ENCODE results near the gene TNRC18.
"Not testable (repeated sequence)": the region's sequence is repeated elsewhere in the genome, so short reads cannot be mapped to it uniquely, and the experiment has no call there.

Gene TNRC18

GRCh38 chr7:5278766-5279165, 144.9 kb downstream of the TNRC18 start:
- H3K4me3 ChIP-seq (ENCODE audit: low read depth, low read length, poor library complexity, severe bottlenecking), result no peak overlapping the region
- TF ChIP-seq EZH2 (IDR thresholded peaks at IDR 0.05; ENCODE audit: borderline replicate concordance, low read length) (no peak), CTCF (IDR thresholded peaks at IDR 0.05; ENCODE audit: low read length) (no peak)
- H2AFZ ChIP-seq (ENCODE audit: low read length), result no peak overlapping the region
- H3K4me2 ChIP-seq (ENCODE audit: low read length), result no peak overlapping the region
- H4K20me1 ChIP-seq (ENCODE audit: insufficient read depth, low read length), result no peaks in the 10 kb centered on the region
- no peaks in the 10 kb centered on the region for H3K9me2 ChIP-seq (ENCODE audit: low read depth, low read length)
- peaks cover 10% of the 10 kb centered on the region; the same call in 1 of the 2 replicates for H3K27me3 ChIP-seq (ENCODE audit: insufficient read depth, low read length)
- H3F3A ChIP-seq (ENCODE audit: insufficient read depth, low read length), result no peaks in the 10 kb centered on the region
- no peaks in the 10 kb centered on the region for H3K79me2 ChIP-seq (ENCODE audit: insufficient read depth, low read length)
- H3K27ac ChIP-seq (ENCODE audit: low read depth, low read length, poor library complexity, severe bottlenecking), result no peak overlapping the region
- H3K9ac ChIP-seq (ENCODE audit: low read length), result no peak overlapping the region
- no peaks in the 10 kb centered on the region for H3K9me3 ChIP-seq (ENCODE audit: low read length)
- no peaks in the 10 kb centered on the region for H3K36me3 ChIP-seq (ENCODE audit: insufficient read depth, low read length)
- peaks cover 3% of the 10 kb centered on the region for H3K4me1 ChIP-seq (ENCODE audit: insufficient read depth, low read length, severe bottlenecking)

- Histone ChIP-seq H3K9me3 (ENCODE audit: low read length) (no peaks in the 10 kb centered on the region), H3K27ac (ENCODE audit: low read depth, low read length, poor library complexity, severe bottlenecking) (no peak overlapping the region), H3K4me2 (ENCODE audit: low read length) (no peak overlapping the region), H3K4me1 (ENCODE audit: insufficient read depth, low read length, severe bottlenecking) (no peaks in the 10 kb centered on the region), H3K9me2 (ENCODE audit: low read depth, low read length) (no peaks in the 10 kb centered on the region), H4K20me1 (ENCODE audit: insufficient read depth, low read length) (no peaks in the 10 kb centered on the region), H3K79me2 (ENCODE audit: insufficient read depth, low read length) (no peaks in the 10 kb centered on the region), H3K9ac (ENCODE audit: low read length) (no peak overlapping the region), H3K36me3 (ENCODE audit: insufficient read depth, low read length) (no peaks in the 10 kb centered on the region), H3K27me3 (ENCODE audit: insufficient read depth, low read length) (peaks cover 10% of the 10 kb centered on the region; the same call in 1 of the 2 replicates), H3F3A (ENCODE audit: insufficient read depth, low read length) (no peaks in the 10 kb centered on the region), H2AFZ (ENCODE audit: low read length) (no peak overlapping the region), H3K4me3 (ENCODE audit: low read depth, low read length, poor library complexity, severe bottlenecking) (no peak overlapping the region)
- TF ChIP-seq EZH2 (IDR thresholded peaks at IDR 0.05; ENCODE audit: borderline replicate concordance, low read length), result no peak
- TF ChIP-seq CTCF (IDR thresholded peaks at IDR 0.05; ENCODE audit: low read length), result no peak
These were observed 147.0 kb downstream of the TNRC18 start for GRCh38 chr7:5276611-5277010.

- not testable (repeated sequence) for H3K79me2 ChIP-seq (ENCODE audit: insufficient read depth, low read length); H3K9ac ChIP-seq (ENCODE audit: low read length); H3K27me3 ChIP-seq (ENCODE audit: insufficient read depth, low read length); H3K27ac ChIP-seq (ENCODE audit: low read depth, low read length, poor library complexity, severe bottlenecking); H3K4me1 ChIP-seq (ENCODE audit: insufficient read depth, low read length, severe bottlenecking); H4K20me1 ChIP-seq (ENCODE audit: insufficient read depth, low read length); H3K9me2 ChIP-seq (ENCODE audit: low read depth, low read length); H3F3A ChIP-seq (ENCODE audit: insufficient read depth, low read length); H2AFZ ChIP-seq (ENCODE audit: low read length); H3K36me3 ChIP-seq (ENCODE audit: insufficient read depth, low read length); H3K4me3 ChIP-seq (ENCODE audit: low read depth, low read length, poor library complexity, severe bottlenecking); H3K4me2 ChIP-seq (ENCODE audit: low read length); H3K9me3 ChIP-seq (ENCODE audit: low read length)
These were observed 147.5 kb downstream of the TNRC18 start for GRCh38 chr7:5276123-5276522.

GRCh38 chr7:5275510-5275909, 148.1 kb downstream of the TNRC18 start:
- H3K9me3 ChIP-seq (ENCODE audit: low read length); H3K4me3 ChIP-seq (ENCODE audit: low read depth, low read length, poor library complexity, severe bottlenecking); H3K9me2 ChIP-seq (ENCODE audit: low read depth, low read length); H3F3A ChIP-seq (ENCODE audit: insufficient read depth, low read length); H3K27ac ChIP-seq (ENCODE audit: low read depth, low read length, poor library complexity, severe bottlenecking); H3K36me3 ChIP-seq (ENCODE audit: insufficient read depth, low read length); H3K79me2 ChIP-seq (ENCODE audit: insufficient read depth, low read length); H3K4me1 ChIP-seq (ENCODE audit: insufficient read depth, low read length, severe bottlenecking); H2AFZ ChIP-seq (ENCODE audit: low read length); H4K20me1 ChIP-seq (ENCODE audit: insufficient read depth, low read length); H3K4me2 ChIP-seq (ENCODE audit: low read length); H3K27me3 ChIP-seq (ENCODE audit: insufficient read depth, low read length); H3K9ac ChIP-seq (ENCODE audit: low read length): not testable (repeated sequence)

GRCh38 chr7:5274985-5275431, 148.6 kb downstream of the TNRC18 start:
- H3K9me2 ChIP-seq (ENCODE audit: low read depth, low read length); H3K27me3 ChIP-seq (ENCODE audit: insufficient read depth, low read length); H3K36me3 ChIP-seq (ENCODE audit: insufficient read depth, low read length); H2AFZ ChIP-seq (ENCODE audit: low read length); H3K79me2 ChIP-seq (ENCODE audit: insufficient read depth, low read length); H3K27ac ChIP-seq (ENCODE audit: low read depth, low read length, poor library complexity, severe bottlenecking); H3K9ac ChIP-seq (ENCODE audit: low read length); H3K4me3 ChIP-seq (ENCODE audit: low read depth, low read length, poor library complexity, severe bottlenecking); H3K9me3 ChIP-seq (ENCODE audit: low read length); H3F3A ChIP-seq (ENCODE audit: insufficient read depth, low read length); H4K20me1 ChIP-seq (ENCODE audit: insufficient read depth, low read length); H3K4me1 ChIP-seq (ENCODE audit: insufficient read depth, low read length, severe bottlenecking); H3K4me2 ChIP-seq (ENCODE audit: low read length): not testable (repeated sequence)
